Erythroblast (primary cell): ENCODE measurements around the gene TLE2.

Source experiments
- GATA1 ChIP-seq: IDR thresholded peaks from 2 replicates; pipeline ENCODE4 v1.6.1; 2011; ENCODE audit warnings: low read depth, mild to moderate bottlenecking, control low read depth, low read length, moderate library complexity
- POLR2A ChIP-seq: IDR thresholded peaks from 2 replicates; pipeline ENCODE4 v1.6.1; 2011; ENCODE audit warnings: mild to moderate bottlenecking, low read length

GRCh38 chr19:3010871-3011270 lies 18.2 kb downstream of the TLE2 start:
- TF ChIP-seq POLR2A = no peak
- TF ChIP-seq GATA1 = no peak
